Astrocyte (in vitro differentiated cells and primary cell): ENCODE measurements around the gene RIPOR3. TPM values are rescaled to one million over a fixed set of nuclear protein-coding genes. Genes with fewer than 3 reads are reported as not detected.

Experiments used
- DNase-seq: peaks from one replicate; pipeline ENCODE4 v3.0.0-alpha.2; 2010; ENCODE audit warnings: low read depth
- FAIRE-seq: peaks from 2 replicates; lab custom pipeline; 2011; peaks lifted over from hg19 to GRCh38; lab: Jason Lieb, UNC
- H2AFZ ChIP-seq: 2 replicates; pipeline ENCODE4 v1.6.0; 2012; ENCODE audit warnings: low read depth, low read length, inconsistent platforms
- H3K27ac ChIP-seq: 2 replicates; pipeline ENCODE4 v1.5.1; 2011; ENCODE audit warnings: low read depth, low read length, inconsistent platforms
- H3K27me3 ChIP-seq: 2 replicates; pipeline ENCODE4 v1.6.0; 2011; ENCODE audit warnings: low read length, inconsistent platforms; ENCODE audit not compliant: insufficient read depth
- H3K36me3 ChIP-seq: 2 replicates; pipeline ENCODE4 v1.5.1; 2011; ENCODE audit warnings: low read length, inconsistent platforms; ENCODE audit not compliant: insufficient read depth
- H3K4me1 ChIP-seq: 2 replicates; pipeline ENCODE4 v1.5.1; 2011; ENCODE audit warnings: low read length, inconsistent platforms; ENCODE audit not compliant: insufficient read depth
- H3K4me2 ChIP-seq: 2 replicates; pipeline ENCODE4 v1.6.0; 2012; ENCODE audit warnings: low read length, inconsistent platforms
- H3K4me3 ChIP-seq: 2 replicates; pipeline ENCODE4 v1.5.1; 2011; ENCODE audit warnings: low read depth, mild to moderate bottlenecking, low read length, inconsistent platforms; ENCODE audit not compliant: insufficient read depth
- H3K79me2 ChIP-seq: 2 replicates; pipeline ENCODE4 v1.6.0; 2012; ENCODE audit warnings: mild to moderate bottlenecking, low read length, inconsistent platforms; ENCODE audit not compliant: insufficient read depth
- H3K9ac ChIP-seq: 2 replicates; pipeline ENCODE4 v1.6.0; 2012; ENCODE audit warnings: mild to moderate bottlenecking, low read length, inconsistent platforms
- H3K9me3 ChIP-seq: 2 replicates; pipeline ENCODE4 v1.5.1; 2012; ENCODE audit warnings: low read depth, mild to moderate bottlenecking, low read length, inconsistent platforms; ENCODE audit not compliant: insufficient read depth
- H4K20me1 ChIP-seq: 2 replicates; pipeline ENCODE4 v1.6.0; 2012; ENCODE audit warnings: low read length, inconsistent platforms; ENCODE audit not compliant: insufficient read depth
- H3K27ac Mint-ChIP-seq: one replicate; pipeline ENCODE4 v1.8.0; 2021; ENCODE audit warnings: mild to moderate bottlenecking, mixed read lengths; ENCODE audit not compliant: unreplicated experiment
- H3K27me3 Mint-ChIP-seq: one replicate; pipeline ENCODE4 v1.8.0; 2021; ENCODE audit warnings: low read depth, mixed read lengths; ENCODE audit not compliant: unreplicated experiment
- H3K36me3 Mint-ChIP-seq: one replicate; pipeline ENCODE4 v1.8.0; 2021; ENCODE audit warnings: low read depth, mixed read lengths; ENCODE audit not compliant: unreplicated experiment
- H3K4me1 Mint-ChIP-seq: one replicate; pipeline ENCODE4 v1.8.0; 2021; ENCODE audit warnings: low read depth, mixed read lengths; ENCODE audit not compliant: unreplicated experiment
- H3K4me3 Mint-ChIP-seq: one replicate; pipeline ENCODE4 v1.8.0; 2021; ENCODE audit warnings: mild to moderate bottlenecking, moderate library complexity, mixed read lengths; ENCODE audit not compliant: unreplicated experiment
- H3K9me3 Mint-ChIP-seq: one replicate; pipeline ENCODE4 v1.8.0; 2021; ENCODE audit warnings: mild to moderate bottlenecking, mixed read lengths; ENCODE audit not compliant: unreplicated experiment
- CTCF ChIP-seq: IDR thresholded peaks from 2 replicates; pipeline ENCODE4 v1.5.1; 2011; ENCODE audit warnings: low read depth, mild to moderate bottlenecking, inconsistent platforms, low read length, moderate library complexity; ENCODE audit not compliant: insufficient read depth
- EZH2 ChIP-seq: IDR thresholded peaks from 2 replicates; pipeline ENCODE4 v1.6.1; 2012; ENCODE audit warnings: mild to moderate bottlenecking, low read length, inconsistent platforms; ENCODE audit not compliant: insufficient read depth
- total RNA-seq: library from RNA; stranded (reverse); gene quantifications from 2 replicates; pipeline ENCODE4 v1.2.1, GENCODE V29; 2021

Gene RIPOR3
- total RNA-seq, 1 donor from 2014 or later = 0.39 TPM

GRCh38 chr20:50628853-50629669 lies 62.3 kb downstream of the RIPOR3 start:
- H3K36me3 Mint-ChIP-seq = no peaks in the 10 kb centered on the region
- no peaks in the 10 kb centered on the region for H3K36me3 ChIP-seq
- no peak overlapping the region for H2AFZ ChIP-seq
- no peaks in the 10 kb centered on the region for H4K20me1 ChIP-seq
- no peaks in the 10 kb centered on the region for H3K9me3 ChIP-seq
- H3K4me1 Mint-ChIP-seq = no peaks in the 10 kb centered on the region
- no peak for TF ChIP-seq CTCF
- no peak for TF ChIP-seq EZH2
- H3K4me2 ChIP-seq = no peak overlapping the region
- peaks cover 16% of the 10 kb centered on the region for H3K27me3 Mint-ChIP-seq
- no peak overlapping the region for H3K4me3 Mint-ChIP-seq
- FAIRE-seq = no peak
- no peak overlapping the region for H3K4me3 ChIP-seq
- DNase-seq = no peak
- no peaks in the 10 kb centered on the region for H3K27me3 ChIP-seq
- no peaks in the 10 kb centered on the region for H3K4me1 ChIP-seq
- H3K79me2 ChIP-seq = no peaks in the 10 kb centered on the region
- no peak overlapping the region for H3K27ac Mint-ChIP-seq
- no peak overlapping the region for H3K27ac ChIP-seq
- H3K9me3 Mint-ChIP-seq = no peaks in the 10 kb centered on the region
- no peak overlapping the region for H3K9ac ChIP-seq

- H3K27ac Mint-ChIP-seq = no peak overlapping the region
- no peaks in the 10 kb centered on the region for H3K36me3 Mint-ChIP-seq
- H3K79me2 ChIP-seq = no peaks in the 10 kb centered on the region
- no peak overlapping the region for H3K9ac ChIP-seq
- H3K4me3 ChIP-seq = no peak overlapping the region
- peaks cover 16% of the 10 kb centered on the region for H3K27me3 Mint-ChIP-seq
- H3K4me1 ChIP-seq = no peaks in the 10 kb centered on the region
- no peaks in the 10 kb centered on the region for H3K4me1 Mint-ChIP-seq
- H3K4me3 Mint-ChIP-seq = no peak overlapping the region
- no peaks in the 10 kb centered on the region for H3K9me3 ChIP-seq
- H4K20me1 ChIP-seq = no peaks in the 10 kb centered on the region
- H3K4me2 ChIP-seq = no peak overlapping the region
- no peak for FAIRE-seq
- DNase-seq = no peak
- TF ChIP-seq CTCF (no peak), EZH2 (no peak)
- no peak overlapping the region for H2AFZ ChIP-seq
- no peaks in the 10 kb centered on the region for H3K27me3 ChIP-seq
- H3K36me3 ChIP-seq = no peaks in the 10 kb centered on the region
- no peak overlapping the region for H3K27ac ChIP-seq
- H3K9me3 Mint-ChIP-seq = no peaks in the 10 kb centered on the region
Observed at GRCh38 chr20:50628332-50628731, 63.0 kb downstream of the RIPOR3 start.

- no peaks in the 10 kb centered on the region for H3K9me3 ChIP-seq
- Mint-ChIP-seq H3K9me3 (no peaks in the 10 kb centered on the region), H3K4me3 (no peak overlapping the region), H3K4me1 (no peaks in the 10 kb centered on the region), H3K27me3 (peaks cover 13% of the 10 kb centered on the region), H3K36me3 (no peaks in the 10 kb centered on the region), H3K27ac (no peak overlapping the region)
- no peak overlapping the region for H3K9ac ChIP-seq
- DNase-seq (no peak), FAIRE-seq (no peak)
- no peak overlapping the region for H3K4me2 ChIP-seq
- H3K27ac ChIP-seq = no peak overlapping the region
- no peak overlapping the region for H2AFZ ChIP-seq
- no peaks in the 10 kb centered on the region for H3K79me2 ChIP-seq
- H3K4me3 ChIP-seq = no peak overlapping the region
- H3K4me1 ChIP-seq = no peaks in the 10 kb centered on the region
- H3K36me3 ChIP-seq = no peaks in the 10 kb centered on the region
- TF ChIP-seq EZH2 = no peak
- no peak for TF ChIP-seq CTCF
- H4K20me1 ChIP-seq = no peaks in the 10 kb centered on the region
- H3K27me3 ChIP-seq = no peaks in the 10 kb centered on the region
Observed at GRCh38 chr20:50627747-50628146, 63.6 kb downstream of the RIPOR3 start.
